ENCODE results near the gene MEST. TPM values are rescaled to one million over a fixed set of nuclear protein-coding genes. Genes with fewer than 3 reads are reported as not detected.

MEST gene
- total RNA-seq, 1 experiment from 2014 or later: 49.5 TPM

- Histone ChIP-seq H3K9ac (ENCODE audit: low read length) (no peak overlapping the region), H3K9me3 (ENCODE audit: control insufficient read depth in 1 of 2, insufficient read depth in 1 of 2, low read depth in 1 of 2, low read length in 2 of 2) (peaks cover 4 to 7% of the 10 kb centered on the region in 2 experiments; a peak in 2 of 4 replicates), H3K27me3 (ENCODE audit: insufficient read depth, low read length) (no peaks in the 10 kb centered on the region), H3K79me2 (ENCODE audit: insufficient read depth, low read length) (peaks cover 39% of the 10 kb centered on the region), H4K20me1 (ENCODE audit: insufficient read depth) (no peaks in the 10 kb centered on the region), H3K4me1 (ENCODE audit: control insufficient read depth in 1 of 2, insufficient read depth in 2 of 2, low read length in 2 of 2) (peaks cover 0 to 20% of the 10 kb centered on the region in 2 experiments; a peak in 1 of 4 replicates), H2AFZ (ENCODE audit: low read depth, low read length, poor library complexity, severe bottlenecking) (no peak overlapping the region), H3K4me2 (ENCODE audit: low read length) (no peak overlapping the region), H3K4me3 (replicated peaks in 1 of 2; ENCODE audit: low read depth in 1 of 2, low read length in 2 of 2) (no peak overlapping the region), H3K9me2 (ENCODE audit: insufficient read depth) (no peaks in the 10 kb centered on the region), H3K27ac (ENCODE audit: low read depth, low read length) (no peak overlapping the region), H3K36me3 (ENCODE audit: control insufficient read depth in 1 of 2, insufficient read depth in 2 of 2, low read length in 2 of 2) (no peaks in the 10 kb centered on the region)
- CTCF ChIA-PET: no interaction called here
- RAD21 ChIA-PET (ENCODE audit: low non-redundant PET in 1 of 2, low total read pairs in 2 of 2, uncharacterized antibody in 2 of 2, unreplicated experiment in 2 of 2): no interaction called here
- DNase-seq (ENCODE audit: low read depth, low spot score) (no peak), ATAC-seq (no peak)
- no peak for TF ChIP-seq JUND (IDR thresholded peaks at IDR 0.05)
- no peak for TF ChIP-seq CTCF (IDR thresholded peaks at IDR 0.05 in 2 of 3, conservative IDR thresholded peaks at IDR 0.05 in 1 of 3; ENCODE audit: borderline replicate concordance in 1 of 3, insufficient read depth in 1 of 3, low read depth in 2 of 3, low read length in 2 of 3)
- TF ChIP-seq ZNF274 (IDR thresholded peaks at IDR 0.05; ENCODE audit: low read depth, low read length): no peak
- TF ChIP-seq SP1 (IDR thresholded peaks at IDR 0.05; ENCODE audit: low read depth): no peak
- intact Hi-C loops (cut with micrococcal nuclease): no loop called here
- BruUV-seq (replicated peaks): no TSS peak
- POLR2A ChIA-PET: no interaction called here
These were observed 1.5 kb upstream of the MEST start for GRCh38 chr7:130490311-130490791.

DNA sequence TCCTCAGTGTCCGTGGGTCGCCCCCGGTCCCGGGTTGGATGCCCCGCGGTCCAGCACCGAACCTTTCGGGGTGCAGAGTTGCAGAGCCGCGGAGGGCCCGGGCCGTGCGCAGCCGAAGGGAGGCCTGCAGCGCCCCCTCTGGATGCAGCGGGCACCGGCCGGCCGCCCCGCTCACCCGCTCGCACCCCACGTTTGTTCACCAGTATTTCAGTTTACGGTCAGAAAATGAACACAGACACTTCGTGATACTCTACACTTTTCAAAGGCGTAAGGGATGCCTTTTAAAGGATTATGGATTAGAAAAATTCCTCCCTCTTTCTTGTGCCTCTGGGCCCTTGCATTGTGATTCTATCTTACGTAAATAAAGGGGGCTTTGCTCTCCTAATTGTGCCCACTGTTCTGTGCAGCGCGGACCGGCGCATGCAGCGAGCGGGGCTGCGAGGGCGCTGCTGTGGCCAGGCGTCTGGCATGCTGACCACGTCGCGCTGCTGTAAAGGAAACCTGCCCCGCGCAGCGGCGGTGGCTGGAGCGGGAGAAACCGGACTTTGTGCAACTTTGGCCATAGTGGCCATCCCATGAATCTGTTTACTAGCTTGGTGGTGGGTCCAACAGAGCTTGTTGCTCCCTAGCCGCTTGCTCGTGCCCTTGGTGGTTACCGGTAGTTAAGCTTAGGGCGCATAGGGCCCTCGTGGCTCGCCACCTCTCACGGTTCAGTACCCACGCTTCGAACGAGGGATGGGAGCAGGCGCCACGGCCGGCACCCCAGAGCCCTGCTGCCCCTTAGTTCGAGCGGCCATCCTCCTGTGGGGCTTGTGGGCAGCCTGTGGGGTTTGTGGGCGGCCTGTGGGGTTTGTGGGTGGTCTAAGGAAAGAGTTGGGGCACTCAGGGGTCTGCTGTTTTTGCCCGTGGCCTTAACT is 739 bp upstream of the MEST start:
- H3K9me3 ChIP-seq (ENCODE audit: control insufficient read depth in 1 of 2, insufficient read depth in 1 of 2, low read depth in 1 of 2, low read length in 2 of 2): peaks cover 4 to 7% of the 10 kb centered on the region in 2 experiments; a peak in 2 of 4 replicates
- ChIA-PET POLR2A (no interaction called here), RAD21 (ENCODE audit: low non-redundant PET in 1 of 2, low total read pairs in 2 of 2, uncharacterized antibody in 2 of 2, unreplicated experiment in 2 of 2) (no interaction called here), CTCF (no interaction called here)
- H4K20me1 ChIP-seq (ENCODE audit: insufficient read depth): no peaks in the 10 kb centered on the region
- ATAC-seq (no peak), DNase-seq (ENCODE audit: low read depth, low spot score) (no peak)
- peaks cover 0 to 13% of the 10 kb centered on the region in 2 experiments; a peak in 1 of 4 replicates for H3K4me1 ChIP-seq (ENCODE audit: control insufficient read depth in 1 of 2, insufficient read depth in 2 of 2, low read length in 2 of 2)
- H2AFZ ChIP-seq (ENCODE audit: low read depth, low read length, poor library complexity, severe bottlenecking): no peak overlapping the region
- no peak overlapping the region for H3K27ac ChIP-seq (ENCODE audit: low read depth, low read length)
- no peak overlapping the region for H3K9ac ChIP-seq (ENCODE audit: low read length)
- H3K4me3 ChIP-seq (replicated peaks in 1 of 2; ENCODE audit: low read depth in 1 of 2, low read length in 2 of 2): no peak overlapping the region
- H3K79me2 ChIP-seq (ENCODE audit: insufficient read depth, low read length): peaks cover 39% of the 10 kb centered on the region
- intact Hi-C loops (cut with micrococcal nuclease): no loop called here
- no peak overlapping the region for H3K4me2 ChIP-seq (ENCODE audit: low read length)
- H3K9me2 ChIP-seq (ENCODE audit: insufficient read depth): no peaks in the 10 kb centered on the region
- no peaks in the 10 kb centered on the region for H3K36me3 ChIP-seq (ENCODE audit: control insufficient read depth in 1 of 2, insufficient read depth in 2 of 2, low read length in 2 of 2)
- no TSS peak for BruUV-seq (replicated peaks)
- no peaks in the 10 kb centered on the region for H3K27me3 ChIP-seq (ENCODE audit: insufficient read depth, low read length)
- no peak for TF ChIP-seq POLR2A (IDR thresholded peaks at IDR 0.05; ENCODE audit: borderline replicate concordance, extremely low read depth, insufficient read depth, insufficient read length)
- TF ChIP-seq EGR1 (IDR thresholded peaks at IDR 0.05; ENCODE audit: low read depth): no peak
- peak in 1 of 3 experiments; percentile 24; a peak in 1 of 6 replicates for TF ChIP-seq CTCF (IDR thresholded peaks at IDR 0.05 in 2 of 3, conservative IDR thresholded peaks at IDR 0.05 in 1 of 3; ENCODE audit: borderline replicate concordance in 1 of 3, insufficient read depth in 1 of 3, low read depth in 2 of 3, low read length in 2 of 3)
- TF ChIP-seq SRF (IDR thresholded peaks at IDR 0.05; ENCODE audit: low read depth): no peak
- TF ChIP-seq RAD21 (IDR thresholded peaks at IDR 0.05; ENCODE audit: low read depth): no peak
- no peak for TF ChIP-seq ZFX (IDR thresholded peaks at IDR 0.05)

Measured in HCT116 (cell line).